Measurements from ENCODE around the gene TLL2.

The TLL2 gene

GRCh38 chr10:96345222-96345621 lies 168.5 kb downstream of the TLL2 start:
- Mint-ChIP-seq H3K36me3 (no peaks in the 10 kb centered on the region), H3K9me3 (peaks cover 6% of the 10 kb centered on the region), H3K27me3 (peaks cover 6% of the 10 kb centered on the region), H3K4me1 (peaks cover 11% of the 10 kb centered on the region), H3K27ac (no peak overlapping the region), H3K4me3 (no peak overlapping the region)
- DNase-seq (ENCODE audit: low spot score in 2 of 2) (no peak), ATAC-seq (ENCODE audit: low read depth) (no peak)

GRCh38 chr10:96344178-96344577 lies 169.5 kb downstream of the TLL2 start:
- no peak for DNase-seq (ENCODE audit: low spot score in 2 of 2)
- Mint-ChIP-seq H3K27ac (no peak overlapping the region), H3K4me1 (peaks cover 11% of the 10 kb centered on the region)

GRCh38 chr10:96342402-96342801 lies 171.3 kb downstream of the TLL2 start:
- Mint-ChIP-seq H3K27me3 (peaks cover 4% of the 10 kb centered on the region), H3K9me3 (peaks cover 6% of the 10 kb centered on the region), H3K4me3 (no peak overlapping the region), H3K36me3 (no peaks in the 10 kb centered on the region), H3K27ac (no peak overlapping the region), H3K4me1 (peaks cover 11% of the 10 kb centered on the region)
- ATAC-seq (ENCODE audit: low read depth): no peak
- DNase-seq (ENCODE audit: low spot score in 2 of 2): no peak

More at GRCh38 chr10:96344178-96344577, 169.5 kb downstream of the TLL2 start:
- Mint-ChIP-seq H3K9me3 (peaks cover 6% of the 10 kb centered on the region), H3K27me3 (peaks cover 5% of the 10 kb centered on the region), H3K4me3 (no peak overlapping the region), H3K36me3 (no peaks in the 10 kb centered on the region)
- ATAC-seq (ENCODE audit: low read depth): peak; percentile 74

GRCh38 chr10:96341219-96342182 lies 172.2 kb downstream of the TLL2 start:
- DNase-seq (ENCODE audit: low spot score in 2 of 2) (no peak), ATAC-seq (ENCODE audit: low read depth) (no peak)
- no peak overlapping the region for H3K4me3 Mint-ChIP-seq
- H3K27ac Mint-ChIP-seq: no peak overlapping the region
- peaks cover 4% of the 10 kb centered on the region for H3K9me3 Mint-ChIP-seq
- H3K27me3 Mint-ChIP-seq: peaks cover 4% of the 10 kb centered on the region
- peaks cover 11% of the 10 kb centered on the region for H3K4me1 Mint-ChIP-seq
- H3K36me3 Mint-ChIP-seq: no peaks in the 10 kb centered on the region

- H3K4me1 Mint-ChIP-seq: peaks cover 11% of the 10 kb centered on the region
- H3K36me3 Mint-ChIP-seq: no peaks in the 10 kb centered on the region
- H3K27me3 Mint-ChIP-seq: peaks cover 2% of the 10 kb centered on the region
- DNase-seq (ENCODE audit: low spot score in 2 of 2) (peak; percentile 41 to 57), ATAC-seq (ENCODE audit: low read depth) (peak; percentile 90)
- no peak overlapping the region for H3K4me3 Mint-ChIP-seq
- H3K9me3 Mint-ChIP-seq: no peaks in the 10 kb centered on the region
- H3K27ac Mint-ChIP-seq: no peak overlapping the region
Observed at GRCh38 chr10:96339956-96340904, 173.5 kb downstream of the TLL2 start.

- H3K36me3 Mint-ChIP-seq: no peaks in the 10 kb centered on the region
- H3K4me1 Mint-ChIP-seq: peaks cover 8% of the 10 kb centered on the region
- no peak overlapping the region for H3K27ac Mint-ChIP-seq
- no peak overlapping the region for H3K4me3 Mint-ChIP-seq
- peaks cover 5% of the 10 kb centered on the region for H3K27me3 Mint-ChIP-seq
- ATAC-seq (ENCODE audit: low read depth) (no peak), DNase-seq (ENCODE audit: low spot score in 2 of 2) (no peak)
- H3K9me3 Mint-ChIP-seq: no peaks in the 10 kb centered on the region
Observed at GRCh38 chr10:96339383-96339782, 174.3 kb downstream of the TLL2 start.

GRCh38 chr10:96338279-96338925 lies 175.3 kb downstream of the TLL2 start:
- H3K27ac Mint-ChIP-seq: no peak overlapping the region
- no peak overlapping the region for H3K4me3 Mint-ChIP-seq
- ATAC-seq (ENCODE audit: low read depth) (no peak), DNase-seq (ENCODE audit: low spot score in 2 of 2) (no peak)
- H3K27me3 Mint-ChIP-seq: peaks cover 7% of the 10 kb centered on the region
- H3K9me3 Mint-ChIP-seq: no peaks in the 10 kb centered on the region
- no peaks in the 10 kb centered on the region for H3K4me1 Mint-ChIP-seq
- no peaks in the 10 kb centered on the region for H3K36me3 Mint-ChIP-seq

- Mint-ChIP-seq H3K36me3 (no peaks in the 10 kb centered on the region), H3K4me3 (no peak overlapping the region), H3K27me3 (peaks cover 11% of the 10 kb centered on the region), H3K27ac (no peak overlapping the region), H3K4me1 (peaks cover 3% of the 10 kb centered on the region), H3K9me3 (no peaks in the 10 kb centered on the region)
- no peak for DNase-seq (ENCODE audit: low spot score in 2 of 2)
- ATAC-seq (ENCODE audit: low read depth): no peak
Observed at GRCh38 chr10:96337106-96337505, 176.6 kb downstream of the TLL2 start.

- Mint-ChIP-seq H3K9me3 (no peaks in the 10 kb centered on the region), H3K27me3 (peaks cover 11% of the 10 kb centered on the region), H3K4me3 (no peak overlapping the region), H3K27ac (no peak overlapping the region), H3K4me1 (peaks cover 3% of the 10 kb centered on the region), H3K36me3 (no peaks in the 10 kb centered on the region)
- DNase-seq (ENCODE audit: low spot score in 2 of 2) (no peak), ATAC-seq (ENCODE audit: low read depth) (no peak)
Observed at GRCh38 chr10:96334616-96335526, 178.9 kb downstream of the TLL2 start.

GRCh38 chr10:96333101-96333500 lies 180.6 kb downstream of the TLL2 start:
- Mint-ChIP-seq H3K36me3 (no peaks in the 10 kb centered on the region), H3K4me1 (peaks cover 3% of the 10 kb centered on the region), H3K27ac (no peak overlapping the region), H3K4me3 (no peak overlapping the region), H3K9me3 (no peaks in the 10 kb centered on the region), H3K27me3 (peaks cover 14% of the 10 kb centered on the region)
- DNase-seq (ENCODE audit: low spot score in 2 of 2): no peak
- no peak for ATAC-seq (ENCODE audit: low read depth)

- DNase-seq (ENCODE audit: low spot score in 2 of 2): no peak
- no peak overlapping the region for H3K27ac Mint-ChIP-seq
Observed at GRCh38 chr10:96327462-96327861, 186.3 kb downstream of the TLL2 start.

GRCh38 chr10:96325719-96326373 lies 187.9 kb downstream of the TLL2 start:
- H3K36me3 Mint-ChIP-seq: no peaks in the 10 kb centered on the region
- no peak overlapping the region for H3K4me3 Mint-ChIP-seq
- DNase-seq (ENCODE audit: low spot score in 2 of 2): no peak
- no peaks in the 10 kb centered on the region for H3K4me1 Mint-ChIP-seq
- ATAC-seq (ENCODE audit: low read depth): no peak
- H3K9me3 Mint-ChIP-seq: no peaks in the 10 kb centered on the region
- peaks cover 9% of the 10 kb centered on the region for H3K27me3 Mint-ChIP-seq
- no peak overlapping the region for H3K27ac Mint-ChIP-seq

More at GRCh38 chr10:96327462-96327861, 186.3 kb downstream of the TLL2 start:
- H3K27me3 Mint-ChIP-seq: peaks cover 13% of the 10 kb centered on the region
- H3K4me1 Mint-ChIP-seq: no peaks in the 10 kb centered on the region
- no peaks in the 10 kb centered on the region for H3K36me3 Mint-ChIP-seq
- no peak overlapping the region for H3K4me3 Mint-ChIP-seq
- no peak for ATAC-seq (ENCODE audit: low read depth)
- no peaks in the 10 kb centered on the region for H3K9me3 Mint-ChIP-seq

Measured in memory B cell (primary cell).